HepG2 (cell line): ENCODE data around the gene RPS5.

Source experiments
- CHD4 ChIP-seq: fragments of 200-600 bp; sonication (generic); IDR thresholded peaks from 2 replicates; pipeline ENCODE4 v1.7.0; 2017; ENCODE audit warnings: mild to moderate bottlenecking, low read length, borderline replicate concordance
- FOXA3 ChIP-seq: IDR thresholded peaks from 2 replicates; pipeline ENCODE4 v1.6.1; 2016; ENCODE audit warnings: missing genetic modification reagents, missing compliant biosample characterization
- KLF12 ChIP-seq: sonication (generic); formaldehyde crosslinking; IDR thresholded peaks from 2 replicates; pipeline ENCODE4 v1.4.0; 2020; ENCODE audit warnings: missing genetic modification reagents, borderline replicate concordance
- MAZ ChIP-seq, 2 experiments: sonication (generic) in 1 of 2; formaldehyde crosslinking in 1 of 2; IDR thresholded peaks; 2 replicates each; pipeline versions ENCODE4 v1.5.0 to v1.6.1; 2012 to 2020; ENCODE audit warnings: low read depth in 2 of 2, mild to moderate bottlenecking in 2 of 2, borderline replicate concordance in 1 of 2, improper control_type of control experiment in 1 of 2, low read length in 1 of 2, missing genetic modification reagents in 1 of 2, moderate library complexity in 1 of 2
- MED8 ChIP-seq: sonication (generic); formaldehyde crosslinking; IDR thresholded peaks from 2 replicates; pipeline ENCODE4 v1.8.1; 2023; ENCODE audit warnings: mild to moderate bottlenecking, missing genetic modification reagents; ENCODE audit not compliant: insufficient replicate concordance
- MZF1 ChIP-seq: sonication (generic); formaldehyde crosslinking; IDR thresholded peaks from 2 replicates; pipeline ENCODE4 v1.8.1; 2023; ENCODE audit warnings: mild to moderate bottlenecking, missing genetic modification reagents, borderline replicate concordance
- TP53 ChIP-seq: sonication (generic); formaldehyde crosslinking; conservative IDR thresholded peaks from 2 replicates; pipeline ENCODE4 v1.4.0; 2020; ENCODE audit warnings: missing genetic modification reagents
- ZFP36L1 ChIP-seq: sonication (generic); formaldehyde crosslinking; IDR thresholded peaks from 2 replicates; pipeline ENCODE4 v1.8.0; 2022; ENCODE audit warnings: mild to moderate bottlenecking, missing genetic modification reagents, moderate library complexity
- TF ChIP-seq, protein P1 (sequence below): sonication (generic); formaldehyde crosslinking; IDR thresholded peaks from 2 replicates; pipeline ENCODE4 v1.5.0; 2020; ENCODE audit warnings: mild to moderate bottlenecking, missing genetic modification reagents, moderate library complexity

DNA sequence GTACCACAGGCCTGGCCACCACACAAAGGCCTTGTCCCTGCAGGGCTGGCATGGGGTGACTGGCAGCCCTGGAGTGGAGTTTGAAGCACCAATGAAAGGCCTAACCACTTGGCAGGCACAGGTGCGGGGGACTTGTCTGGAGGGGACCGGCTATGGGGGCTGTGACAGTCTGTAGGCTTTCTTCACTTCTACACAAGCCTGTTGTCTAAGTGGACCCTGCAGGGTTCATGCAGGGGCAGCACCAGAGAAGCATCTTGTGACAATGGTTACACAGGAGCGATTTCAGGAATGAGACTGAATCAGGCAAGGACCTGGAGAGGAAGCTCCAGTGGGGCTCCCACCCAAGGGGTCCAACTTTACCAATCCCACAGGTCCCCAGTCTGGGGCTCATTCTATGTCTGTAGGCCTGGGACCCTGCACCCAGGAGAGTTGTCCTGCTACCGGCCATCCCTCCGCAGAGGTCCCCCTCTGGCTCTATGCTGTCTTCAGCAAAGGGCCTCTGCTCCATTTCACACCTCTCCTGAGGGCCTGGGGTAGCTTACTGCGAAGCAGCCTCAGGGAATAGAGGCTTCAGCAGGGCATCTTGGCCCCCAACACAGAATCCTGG is 4.0 kb upstream of the RPS5 start:
- no peak for TF ChIP-seq ZFP36L1 (CRISPR knock-in tag)
- TF ChIP-seq FOXA3 (CRISPR knock-in tag): no peak
- TF ChIP-seq, protein P1, sequence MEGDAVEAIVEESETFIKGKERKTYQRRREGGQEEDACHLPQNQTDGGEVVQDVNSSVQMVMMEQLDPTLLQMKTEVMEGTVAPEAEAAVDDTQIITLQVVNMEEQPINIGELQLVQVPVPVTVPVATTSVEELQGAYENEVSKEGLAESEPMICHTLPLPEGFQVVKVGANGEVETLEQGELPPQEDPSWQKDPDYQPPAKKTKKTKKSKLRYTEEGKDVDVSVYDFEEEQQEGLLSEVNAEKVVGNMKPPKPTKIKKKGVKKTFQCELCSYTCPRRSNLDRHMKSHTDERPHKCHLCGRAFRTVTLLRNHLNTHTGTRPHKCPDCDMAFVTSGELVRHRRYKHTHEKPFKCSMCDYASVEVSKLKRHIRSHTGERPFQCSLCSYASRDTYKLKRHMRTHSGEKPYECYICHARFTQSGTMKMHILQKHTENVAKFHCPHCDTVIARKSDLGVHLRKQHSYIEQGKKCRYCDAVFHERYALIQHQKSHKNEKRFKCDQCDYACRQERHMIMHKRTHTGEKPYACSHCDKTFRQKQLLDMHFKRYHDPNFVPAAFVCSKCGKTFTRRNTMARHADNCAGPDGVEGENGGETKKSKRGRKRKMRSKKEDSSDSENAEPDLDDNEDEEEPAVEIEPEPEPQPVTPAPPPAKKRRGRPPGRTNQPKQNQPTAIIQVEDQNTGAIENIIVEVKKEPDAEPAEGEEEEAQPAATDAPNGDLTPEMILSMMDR: no peak
- no peak for TF ChIP-seq MED8
- TF ChIP-seq MZF1: no peak
- no peak for TF ChIP-seq CHD4
- TF ChIP-seq KLF12: no peak
- no peak for TF ChIP-seq MAZ (IDR thresholded peaks at IDR 0.05; ENCODE audit: borderline replicate concordance, low read depth, low read length)
- no peak for TF ChIP-seq MAZ (CRISPR knock-in tag; IDR thresholded peaks at IDR 0.05; ENCODE audit: low read depth)
- no peak for TF ChIP-seq TP53 (CRISPR knock-in tag)
